CD4-positive, CD25-positive, alpha-beta regulatory T cell (primary cell): ENCODE results near the gene CRMP1. TPM values are rescaled to one million over a fixed set of nuclear protein-coding genes. Genes with fewer than 3 reads are reported as not detected.

Experiments used
- ATAC-seq, 2 donors: fragments of 150-1000 bp; cut with Tn5 transposase; one replicate each; pipeline ENCODE4 v1.10.0; 2021; ENCODE audit warnings: low read depth in 2 of 2, moderate number of reproducible peaks in 2 of 2, moderate library complexity in 1 of 2
- DNase-seq, 3 donors: peaks; one replicate each; pipeline versions ENCODE4 v3.0.0 to v3.0.0-alpha.2; 2012 to 2022; ENCODE audit warnings: mixed read lengths in 1 of 3
- H3K27ac ChIP-seq: one replicate; pipeline ENCODE4 v1.7.0; 2013; ENCODE audit warnings: mild to moderate bottlenecking, low read length; ENCODE audit not compliant: insufficient read depth, poor library complexity, severe bottlenecking
- H3K27me3 ChIP-seq: one replicate; pipeline ENCODE4 v1.7.0; 2013; ENCODE audit warnings: low read length; ENCODE audit not compliant: control insufficient read depth, insufficient read depth
- H3K36me3 ChIP-seq: one replicate; pipeline ENCODE4 v1.7.0; 2013; ENCODE audit warnings: mild to moderate bottlenecking, low read length, moderate library complexity; ENCODE audit not compliant: control insufficient read depth, insufficient read depth
- H3K4me1 ChIP-seq: 2 replicates; pipeline ENCODE4 v1.7.0; 2013; ENCODE audit warnings: mild to moderate bottlenecking, low read length; ENCODE audit not compliant: insufficient read depth, control insufficient read depth, poor library complexity, severe bottlenecking
- H3K4me3 ChIP-seq: one replicate; pipeline ENCODE4 v1.7.0; 2013; ENCODE audit warnings: low read depth, mild to moderate bottlenecking, low read length, moderate library complexity
- H3K9me3 ChIP-seq, 2 experiments: 1 replicate in 1 of 2; 2 replicates in 1 of 2; pipeline ENCODE4 v1.7.0; 2013; ENCODE audit warnings: low read length in 2 of 2, mild to moderate bottlenecking in 1 of 2, moderate library complexity in 1 of 2; ENCODE audit not compliant: control insufficient read depth in 2 of 2
- H3K27ac Mint-ChIP-seq, 3 donors: one replicate each; pipeline ENCODE4 v1.8.0; 2020 to 2022; ENCODE audit warnings: mild to moderate bottlenecking in 3 of 3, mixed read lengths in 3 of 3, moderate library complexity in 2 of 3
- H3K27me3 Mint-ChIP-seq: one replicate; pipeline ENCODE4 v1.8.0; 2022; ENCODE audit warnings: mild to moderate bottlenecking, mixed read lengths
- H3K36me3 Mint-ChIP-seq: one replicate; pipeline ENCODE4 v1.8.0; 2020; ENCODE audit warnings: mixed read lengths
- H3K4me1 Mint-ChIP-seq, 4 donors: one replicate each; pipeline ENCODE4 v1.8.0; 2020 to 2022; ENCODE audit warnings: mixed read lengths in 4 of 4, mild to moderate bottlenecking in 1 of 4
- H3K4me3 Mint-ChIP-seq, 4 donors: one replicate each; pipeline ENCODE4 v1.8.0; 2020 to 2022; ENCODE audit warnings: mild to moderate bottlenecking in 4 of 4, mixed read lengths in 4 of 4, moderate library complexity in 3 of 4
- H3K9me3 Mint-ChIP-seq, 7 donors: one replicate each; pipeline ENCODE4 v1.8.0; 2020 to 2022; ENCODE audit warnings: mixed read lengths in 7 of 7, mild to moderate bottlenecking in 3 of 7, moderate library complexity in 2 of 7
- polyA plus RNA-seq, 4 donors: library from polyadenylated mRNA; unstranded; fragments of 300-500 nt; fragmentation: Illumina TruSeq; gene quantifications; one replicate each; pipeline ENCODE4 v1.2.3, GENCODE V29; 2021
- total RNA-seq: library from RNA; stranded (reverse); gene quantifications from one replicate; pipeline ENCODE4 v1.2.3, GENCODE V29; 2022

CRMP1 gene
- total and polyA plus RNA-seq, 5 donors from 2014 or later: not detected

DNA sequence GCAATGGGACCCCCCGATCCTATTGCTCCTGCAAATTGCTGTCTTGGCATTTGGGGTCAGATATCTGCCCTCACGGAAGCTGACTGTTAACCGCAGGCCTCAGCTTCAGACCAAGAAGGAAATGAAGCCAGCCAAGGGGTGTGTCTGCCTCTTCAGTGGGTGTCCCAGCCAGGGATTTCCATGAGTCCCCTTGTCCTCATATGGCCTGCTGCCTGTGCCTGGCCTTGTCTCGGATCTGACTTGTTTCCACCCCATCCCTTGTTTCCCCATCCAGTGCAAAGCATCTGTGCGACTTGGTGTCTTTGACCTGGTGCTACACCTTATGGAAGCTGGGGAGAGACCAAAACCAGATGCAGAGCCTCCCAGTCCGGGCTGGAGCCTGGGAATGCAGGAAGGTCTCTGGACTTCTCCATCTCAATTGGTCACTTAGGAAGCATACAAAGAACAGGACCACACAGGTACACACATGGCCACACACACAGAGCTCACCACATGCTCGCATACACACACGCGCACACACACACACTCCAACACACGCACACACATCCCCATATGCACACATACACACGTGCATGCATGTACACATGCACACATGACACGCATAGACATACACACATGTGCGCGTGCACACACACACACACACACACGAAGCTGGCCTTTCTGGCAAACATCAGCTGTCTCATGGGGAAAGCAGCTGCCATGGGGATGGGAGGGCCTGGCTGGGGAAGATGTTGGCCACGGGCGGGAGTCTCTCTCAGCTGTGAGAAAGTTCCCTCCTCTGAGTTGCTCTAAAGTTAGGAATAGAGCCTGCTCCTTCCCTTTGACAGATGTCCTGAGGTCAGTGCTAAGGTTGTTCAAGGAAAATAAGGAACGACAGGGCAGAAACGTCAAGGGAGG, 65.5 kb downstream of the CRMP1 start:
- ATAC-seq: no peak
- H3K9me3 Mint-ChIP-seq: no peaks in the 10 kb centered on the region
- H3K36me3 ChIP-seq: no peaks in the 10 kb centered on the region
- H3K4me3 ChIP-seq: no peak overlapping the region
- no peaks in the 10 kb centered on the region for H3K36me3 Mint-ChIP-seq
- H3K27me3 ChIP-seq: no peaks in the 10 kb centered on the region
- H3K4me1 Mint-ChIP-seq: peaks cover 4 to 19% (median 9%) of the 10 kb centered on the region in 4 donors
- no peak overlapping the region for H3K4me3 Mint-ChIP-seq
- no peak overlapping the region for H3K27ac Mint-ChIP-seq
- peaks cover 6% of the 10 kb centered on the region for H3K4me1 ChIP-seq
- no peaks in the 10 kb centered on the region for H3K9me3 ChIP-seq
- no peak for DNase-seq
- H3K27ac ChIP-seq: no peak overlapping the region
- peaks cover 5% of the 10 kb centered on the region for H3K27me3 Mint-ChIP-seq

DNA sequence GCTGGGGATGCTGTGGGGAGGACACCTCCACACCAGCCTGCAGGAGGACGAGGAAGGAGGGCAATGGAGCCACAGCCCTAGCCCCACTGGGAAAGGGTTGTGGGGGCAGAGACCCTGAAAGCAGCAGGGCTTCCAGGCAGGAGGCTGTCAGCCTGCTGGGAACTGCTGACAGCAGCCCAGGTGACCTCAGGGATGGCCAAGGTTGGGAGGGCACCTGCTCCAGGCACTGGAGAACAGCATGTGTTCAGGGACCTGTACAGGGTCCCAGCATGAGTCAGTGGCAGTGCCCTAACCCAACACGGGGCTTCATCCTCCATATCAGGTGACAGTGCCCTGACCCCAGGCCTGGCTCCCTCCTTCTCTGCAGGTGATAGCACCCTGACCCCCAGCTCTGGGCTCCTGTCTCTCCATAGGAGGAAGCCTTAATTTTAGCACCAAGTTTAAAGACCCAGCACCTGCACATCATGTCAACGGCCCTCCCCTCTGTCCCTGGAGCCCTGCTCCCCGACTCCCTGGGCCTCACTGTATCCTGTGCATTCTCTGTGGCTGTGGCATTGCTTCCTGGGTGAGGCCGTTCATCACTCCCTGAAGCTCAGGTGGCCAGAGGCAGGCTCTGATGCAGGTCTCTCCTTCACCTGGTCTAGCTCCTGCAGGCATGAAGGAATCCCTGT, 66.3 kb downstream of the CRMP1 start:
- Histone ChIP-seq H3K27me3 (no peaks in the 10 kb centered on the region), H3K27ac (no peak overlapping the region), H3K9me3 (no peaks in the 10 kb centered on the region), H3K4me3 (no peak overlapping the region), H3K36me3 (no peaks in the 10 kb centered on the region), H3K4me1 (peaks cover 6% of the 10 kb centered on the region)
- Mint-ChIP-seq H3K27ac (no peak overlapping the region), H3K4me1 (peaks cover 4 to 19% (median 9%) of the 10 kb centered on the region in 4 donors), H3K27me3 (peaks cover 5% of the 10 kb centered on the region), H3K36me3 (no peaks in the 10 kb centered on the region), H3K9me3 (no peaks in the 10 kb centered on the region), H3K4me3 (no peak overlapping the region)
- ATAC-seq (no peak), DNase-seq (no peak)

DNA sequence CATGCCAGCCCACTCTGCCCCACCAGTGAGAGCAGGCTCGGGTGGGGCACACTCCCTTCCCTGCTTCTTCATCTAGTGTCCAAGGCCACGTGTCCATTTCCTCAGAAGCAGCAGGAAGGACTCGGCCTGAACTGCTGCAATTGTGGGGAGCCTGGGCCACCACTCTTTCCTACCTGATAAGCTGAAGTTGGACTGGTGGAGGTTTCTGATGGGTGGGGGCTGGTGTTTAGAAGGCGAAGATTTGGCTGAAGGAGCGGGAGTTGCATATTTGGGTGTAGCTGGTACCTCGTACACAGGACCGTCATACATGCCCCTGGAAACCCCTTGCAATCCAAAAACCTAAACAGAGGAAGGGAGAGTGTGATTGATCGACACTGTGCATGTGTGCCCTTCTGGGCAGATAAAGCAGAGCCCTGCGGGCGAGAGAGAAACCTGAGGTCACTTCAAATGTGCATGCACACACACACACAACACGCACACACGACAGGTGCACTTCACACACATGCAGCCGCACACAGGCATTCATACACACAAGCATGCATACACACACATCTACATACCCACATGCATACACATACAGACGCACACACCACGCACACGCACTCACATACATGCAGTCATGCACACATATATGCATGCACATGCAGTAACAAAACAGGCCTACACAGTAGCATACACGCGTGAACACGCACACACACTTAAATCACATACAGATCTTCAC, 67.4 kb downstream of the CRMP1 start:
- DNase-seq: no peak
- Mint-ChIP-seq H3K9me3 (no peaks in the 10 kb centered on the region), H3K4me3 (no peak overlapping the region), H3K27me3 (peaks cover 5% of the 10 kb centered on the region), H3K36me3 (no peaks in the 10 kb centered on the region), H3K27ac (no peak overlapping the region), H3K4me1 (peaks cover 4 to 19% (median 9%) of the 10 kb centered on the region in 4 donors)
- Histone ChIP-seq H3K27ac (no peak overlapping the region), H3K9me3 (no peaks in the 10 kb centered on the region), H3K4me1 (peaks cover 6% of the 10 kb centered on the region), H3K36me3 (no peaks in the 10 kb centered on the region), H3K4me3 (no peak overlapping the region), H3K27me3 (no peaks in the 10 kb centered on the region)
- ATAC-seq: no peak

DNA sequence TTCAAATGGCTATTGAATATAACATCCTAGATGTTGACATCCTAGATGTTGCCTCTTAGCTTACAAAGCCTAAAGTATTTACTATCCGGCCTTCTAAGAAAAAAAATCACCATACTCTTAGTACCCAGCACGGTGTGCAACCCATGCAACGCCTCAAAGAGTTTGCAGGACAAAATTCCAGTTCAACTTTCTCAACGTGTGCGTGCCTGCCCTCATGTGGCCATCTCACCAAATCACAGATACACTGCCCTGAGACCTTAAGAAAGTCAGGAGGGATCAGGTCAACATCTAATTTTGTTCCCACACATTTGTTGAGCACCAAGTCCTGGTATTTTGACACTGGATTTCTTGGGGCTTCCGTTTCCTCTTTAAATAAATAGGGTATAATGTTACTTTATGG, 68.3 kb downstream of the CRMP1 start:
- Histone ChIP-seq H3K4me3 (no peak overlapping the region), H3K27me3 (no peaks in the 10 kb centered on the region), H3K36me3 (no peaks in the 10 kb centered on the region), H3K9me3 (no peaks in the 10 kb centered on the region), H3K4me1 (peaks cover 6% of the 10 kb centered on the region), H3K27ac (no peak overlapping the region)
- no peak for ATAC-seq
- DNase-seq: peak in 1 of 3 donors; percentile 27
- Mint-ChIP-seq H3K36me3 (no peaks in the 10 kb centered on the region), H3K27me3 (no peaks in the 10 kb centered on the region), H3K27ac (no peak overlapping the region), H3K9me3 (peaks cover 0 to 2% (median 0%) of the 10 kb centered on the region in 7 donors), H3K4me3 (no peak overlapping the region), H3K4me1 (peaks cover 4 to 19% (median 9%) of the 10 kb centered on the region in 4 donors)

DNA sequence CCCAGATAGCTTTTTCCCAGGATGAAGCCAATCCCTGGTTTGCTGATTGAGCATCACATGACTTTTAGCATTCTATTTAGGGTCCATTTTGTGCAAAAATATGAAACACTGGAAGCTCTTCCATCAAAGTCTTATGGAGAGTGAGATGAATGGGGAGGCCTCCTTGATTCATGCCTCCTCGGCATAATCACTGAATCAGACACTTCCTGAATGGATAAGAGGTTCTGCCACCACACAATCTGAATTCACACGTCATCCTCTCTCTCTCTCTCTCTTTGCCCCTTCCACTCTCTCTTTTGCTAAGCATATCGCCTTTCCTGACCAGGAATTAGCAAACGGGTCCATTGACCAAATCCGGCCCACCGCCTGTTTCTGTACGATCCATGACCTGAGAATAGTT, 68.7 kb downstream of the CRMP1 start:
- Histone ChIP-seq H3K4me3 (no peak overlapping the region), H3K4me1 (peaks cover 6% of the 10 kb centered on the region), H3K9me3 (no peaks in the 10 kb centered on the region), H3K27me3 (no peaks in the 10 kb centered on the region), H3K27ac (no peak overlapping the region), H3K36me3 (no peaks in the 10 kb centered on the region)
- no peak overlapping the region for H3K27ac Mint-ChIP-seq
- H3K4me1 Mint-ChIP-seq: peaks cover 4 to 19% (median 9%) of the 10 kb centered on the region in 4 donors
- no peak overlapping the region for H3K4me3 Mint-ChIP-seq
- H3K36me3 Mint-ChIP-seq: no peaks in the 10 kb centered on the region
- DNase-seq (no peak), ATAC-seq (no peak)
- H3K27me3 Mint-ChIP-seq: no peaks in the 10 kb centered on the region
- peaks cover 0 to 2% (median 0%) of the 10 kb centered on the region in 7 donors for H3K9me3 Mint-ChIP-seq

DNA sequence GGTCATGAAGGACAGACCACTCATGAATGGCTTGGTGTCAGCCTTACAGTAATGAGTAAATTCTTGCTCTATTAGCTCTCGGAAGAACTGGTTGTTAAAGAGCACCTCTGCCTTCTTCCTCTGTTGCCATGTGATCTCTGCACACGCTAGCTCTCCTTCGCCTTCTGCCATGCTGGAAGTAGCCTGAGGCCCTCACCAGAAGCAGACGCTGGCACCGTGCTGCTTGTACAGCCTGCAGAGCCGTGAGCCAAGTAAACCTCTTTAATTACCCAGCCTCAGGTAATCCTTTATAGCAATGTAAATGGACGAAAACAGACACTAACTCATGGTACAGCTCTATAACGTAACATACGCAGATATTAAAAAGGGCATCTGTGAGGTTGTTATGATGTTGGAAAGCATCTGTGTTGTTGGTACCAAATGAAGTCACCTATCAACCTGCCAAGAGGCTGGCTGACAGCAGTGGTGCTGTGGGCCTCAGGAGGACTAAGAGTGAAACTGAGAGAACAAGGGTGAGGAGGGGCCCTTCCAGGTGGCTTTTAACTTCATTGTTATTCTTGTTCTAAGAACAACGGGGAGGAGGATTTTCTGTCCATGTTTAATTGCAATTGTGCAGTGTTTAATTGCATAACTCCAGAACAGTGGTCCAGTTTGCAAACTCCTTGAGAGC, 69.2 kb downstream of the CRMP1 start:
- DNase-seq (peak in 1 of 3 donors; percentile 61), ATAC-seq (peak; percentile 16 to 18)
- H3K27me3 Mint-ChIP-seq: no peaks in the 10 kb centered on the region
- Histone ChIP-seq H3K9me3 (no peaks in the 10 kb centered on the region), H3K36me3 (no peaks in the 10 kb centered on the region), H3K4me3 (no peak overlapping the region), H3K27ac (no peak overlapping the region), H3K27me3 (no peaks in the 10 kb centered on the region), H3K4me1 (peaks cover 6% of the 10 kb centered on the region)
- peak overlapping the region in 2 of 3 donors; percentile 53 to 62 for H3K27ac Mint-ChIP-seq
- peaks cover 0 to 2% (median 0%) of the 10 kb centered on the region in 7 donors for H3K9me3 Mint-ChIP-seq
- no peaks in the 10 kb centered on the region for H3K36me3 Mint-ChIP-seq
- peak overlapping the region in 2 of 4 donors; percentile 3 to 6 for H3K4me3 Mint-ChIP-seq
- peaks cover 4 to 19% (median 9%) of the 10 kb centered on the region in 4 donors for H3K4me1 Mint-ChIP-seq

DNA sequence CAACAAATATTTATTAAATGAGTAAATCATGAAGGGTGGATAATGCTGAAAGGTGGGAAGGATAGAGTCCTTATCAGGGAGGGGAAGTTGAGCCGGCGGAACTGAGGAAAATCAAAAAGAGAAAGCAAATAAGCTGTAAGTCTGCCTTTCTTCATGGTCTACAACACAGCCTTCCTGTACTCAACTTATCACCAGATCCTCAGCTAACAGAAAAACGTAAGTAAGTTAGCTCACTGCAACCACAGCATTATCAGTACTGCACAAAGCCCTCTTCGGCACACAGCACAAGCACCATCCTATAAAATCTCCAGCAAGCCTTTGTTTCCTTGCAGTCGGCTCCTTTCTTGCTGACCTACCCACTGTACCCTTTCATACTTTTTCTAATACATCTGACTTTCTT, 70.3 kb downstream of the CRMP1 start:
- no peak overlapping the region for H3K4me3 Mint-ChIP-seq
- ATAC-seq (no peak), DNase-seq (no peak)
- no peak overlapping the region for H3K27ac ChIP-seq
- no peak overlapping the region for H3K4me3 ChIP-seq
- peak overlapping the region in 1 of 3 donors; percentile 33 for H3K27ac Mint-ChIP-seq
- H3K9me3 Mint-ChIP-seq: peaks cover 0 to 2% (median 0%) of the 10 kb centered on the region in 7 donors
- peaks cover 6% of the 10 kb centered on the region for H3K4me1 ChIP-seq
- peaks cover 4 to 19% (median 9%) of the 10 kb centered on the region in 4 donors for H3K4me1 Mint-ChIP-seq
- H3K27me3 Mint-ChIP-seq: no peaks in the 10 kb centered on the region
- no peaks in the 10 kb centered on the region for H3K36me3 Mint-ChIP-seq
- no peaks in the 10 kb centered on the region for H3K27me3 ChIP-seq
- no peaks in the 10 kb centered on the region for H3K36me3 ChIP-seq
- no peaks in the 10 kb centered on the region for H3K9me3 ChIP-seq
